Mesothelial cell of epicardium (in vitro differentiated cells): ENCODE results near the gene GAS2L1. TPM values are rescaled to one million over a fixed set of nuclear protein-coding genes. Genes with fewer than 3 reads are reported as not detected.
A peak's percentile ranks its signal among the peaks of the same experiment; 100 is the strongest.

Experiments
- DNase-seq, 2 experiments: peaks; one replicate each; pipeline ENCODE4 v3.0.0; 2021; ENCODE audit warnings: low spot score in 2 of 2; ENCODE audit not compliant: unreplicated experiment in 2 of 2
- H3K27ac Mint-ChIP-seq: 2 replicates; pipeline ENCODE4 v1.8.0; 2021; ENCODE audit warnings: mixed read lengths
- H3K27me3 Mint-ChIP-seq: 2 replicates; pipeline ENCODE4 v1.8.0; 2021; ENCODE audit warnings: low read depth, mixed read lengths
- H3K36me3 Mint-ChIP-seq: 2 replicates; pipeline ENCODE4 v1.8.0; 2021; ENCODE audit warnings: mixed read lengths
- H3K4me1 Mint-ChIP-seq: 2 replicates; pipeline ENCODE4 v1.8.0; 2021; ENCODE audit warnings: mixed read lengths
- H3K4me3 Mint-ChIP-seq: 2 replicates; pipeline ENCODE4 v1.8.0; 2021; ENCODE audit warnings: mild to moderate bottlenecking, moderate library complexity, mixed read lengths
- H3K9me3 Mint-ChIP-seq: 2 replicates; pipeline ENCODE4 v1.8.0; 2021; ENCODE audit warnings: mixed read lengths
- CTCF ChIP-seq: fragments of 200-600 bp; sonication (generic); IDR thresholded peaks from one replicate; pipeline ENCODE4 v1.5.0; 2021; ENCODE audit warnings: antibody characterized with exemption; ENCODE audit not compliant: unreplicated experiment
- total RNA-seq: library from RNA; stranded (reverse); gene quantifications from 3 replicates; pipeline ENCODE4 v1.2.1, GENCODE V29; 2021

GAS2L1 gene
- total RNA-seq, 1 donor from 2014 or later = 13.4 TPM

- Mint-ChIP-seq H3K27me3 (peaks cover 10% of the 10 kb centered on the region), H3K4me3 (peak overlapping the region; percentile 81), H3K36me3 (peaks cover 3% of the 10 kb centered on the region), H3K9me3 (no peaks in the 10 kb centered on the region), H3K27ac (no peak overlapping the region), H3K4me1 (peaks cover 9% of the 10 kb centered on the region)
- peak in 1 of 2 experiments; percentile 38 for DNase-seq
- TF ChIP-seq CTCF = no peak
Measured at GRCh38 chr22:29308148-29308790, 1.8 kb downstream of the GAS2L1 start.

GRCh38 chr22:29308791-29309262, 2.4 kb downstream of the GAS2L1 start:
- Mint-ChIP-seq H3K4me1 (peaks cover 9% of the 10 kb centered on the region), H3K4me3 (peak overlapping the region; percentile 54), H3K27ac (no peak overlapping the region), H3K36me3 (peaks cover 3% of the 10 kb centered on the region), H3K9me3 (no peaks in the 10 kb centered on the region), H3K27me3 (peaks cover 16% of the 10 kb centered on the region)
- peak in 1 of 2 experiments; percentile 38 for DNase-seq
- TF ChIP-seq CTCF = no peak

GRCh38 chr22:29309332-29310064, 3.0 kb downstream of the GAS2L1 start:
- Mint-ChIP-seq H3K27ac (no peak overlapping the region), H3K9me3 (no peaks in the 10 kb centered on the region), H3K4me3 (peak overlapping the region; percentile 54), H3K4me1 (peaks cover 15% of the 10 kb centered on the region), H3K27me3 (peaks cover 23% of the 10 kb centered on the region), H3K36me3 (peaks cover 3% of the 10 kb centered on the region)
- no peak for TF ChIP-seq CTCF
- peak in 1 of 2 experiments; percentile 38 for DNase-seq

GRCh38 chr22:29310065-29310862, 3.8 kb downstream of the GAS2L1 start:
- peaks cover 19% of the 10 kb centered on the region for H3K4me1 Mint-ChIP-seq
- H3K27ac Mint-ChIP-seq = peak overlapping the region; percentile 43
- H3K4me3 Mint-ChIP-seq = no peak overlapping the region
- H3K27me3 Mint-ChIP-seq = peaks cover 27% of the 10 kb centered on the region
- H3K36me3 Mint-ChIP-seq = peaks cover 3% of the 10 kb centered on the region
- no peak for TF ChIP-seq CTCF
- no peak for DNase-seq
- no peaks in the 10 kb centered on the region for H3K9me3 Mint-ChIP-seq

- H3K27me3 Mint-ChIP-seq = peaks cover 29% of the 10 kb centered on the region
- no peak for TF ChIP-seq CTCF
- H3K36me3 Mint-ChIP-seq = peaks cover 3% of the 10 kb centered on the region
- no peak overlapping the region for H3K4me3 Mint-ChIP-seq
- H3K4me1 Mint-ChIP-seq = peaks cover 18% of the 10 kb centered on the region
- peak overlapping the region; percentile 43 for H3K27ac Mint-ChIP-seq
- DNase-seq = peak; percentile 77 to 86
- H3K9me3 Mint-ChIP-seq = no peaks in the 10 kb centered on the region
Measured at GRCh38 chr22:29310863-29311339, 4.5 kb downstream of the GAS2L1 start.
